H1 (cell line): ENCODE results near the gene ADCY1. TPM values are rescaled to one million over a fixed set of nuclear protein-coding genes. Genes with fewer than 3 reads are reported as not detected.
"Not testable (repeated sequence)": the region's sequence is repeated elsewhere in the genome, so short reads cannot be mapped to it uniquely, and the experiment has no call there.

Experiments
- CTCF ChIA-PET: fragments of 300-600 bp; sonication (Branson Sonifier 250); formaldehyde crosslinking; loops from one replicate; lab custom pipeline; 2021; ENCODE audit not compliant: partially characterized antibody; lab: Charles Lee
- POLR2A ChIA-PET: fragments of 300-600 bp; sonication (Branson Sonifier 250); formaldehyde crosslinking; loops from one replicate; lab custom pipeline; 2021; ENCODE audit warnings: inconsistent platforms; ENCODE audit not compliant: partially characterized antibody; lab: Charles Lee
- DNase-seq, 2 experiments: peaks; one replicate each; pipeline versions ENCODE4 v3.0.0 to v3.0.0-alpha.2; 2010 to 2022; ENCODE audit warnings: low spot score in 2 of 2, low read depth in 1 of 2, mixed read lengths in 1 of 2
- FAIRE-seq: peaks from 2 replicates; lab custom pipeline; 2011; peaks lifted over from hg19 to GRCh38; lab: Jason Lieb, UNC
- H2AFZ ChIP-seq: 2 replicates; pipeline ENCODE4 v1.8.1; 2012; ENCODE audit warnings: low read length, inconsistent platforms
- H2AK5ac ChIP-seq: 2 replicates; pipeline ENCODE4 v1.6.1; 2013; ENCODE audit warnings: low read depth, low read length
- H2BK120ac ChIP-seq: replicated peaks from 2 replicates; pipeline ENCODE3; 2013; ENCODE audit warnings: low read depth, low read length, inconsistent platforms
- H2BK12ac ChIP-seq: 2 replicates; pipeline ENCODE4 v1.6.1; 2013; ENCODE audit warnings: low read depth, low read length
- H2BK15ac ChIP-seq: 2 replicates; pipeline ENCODE4 v1.6.1; 2013; ENCODE audit warnings: low read length
- H2BK20ac ChIP-seq: 2 replicates; pipeline ENCODE4 v1.6.1; 2013; ENCODE audit warnings: low read length
- H2BK5ac ChIP-seq: 2 replicates; pipeline ENCODE4 v1.6.1; 2013; ENCODE audit warnings: low read depth, low read length
- H3K14ac ChIP-seq: 2 replicates; pipeline ENCODE4 v1.6.1; 2013; ENCODE audit warnings: inconsistent platforms; ENCODE audit not compliant: insufficient read length
- H3K18ac ChIP-seq: 2 replicates; pipeline ENCODE4 v1.6.1; 2013; ENCODE audit warnings: low read length; ENCODE audit errors: extremely low read depth
- H3K23ac ChIP-seq: 2 replicates; pipeline ENCODE4 v1.6.1; 2013; ENCODE audit warnings: inconsistent platforms; ENCODE audit not compliant: insufficient read length
- H3K23me2 ChIP-seq: 2 replicates; pipeline ENCODE4 v1.6.1; 2013; ENCODE audit warnings: low read depth, low read length
- H3K27ac ChIP-seq: 2 replicates; pipeline ENCODE4 v1.6.1; 2011; ENCODE audit warnings: low read depth, low read length, inconsistent platforms
- H3K27me3 ChIP-seq, 4 experiments: replicated peaks in 1 of 4; 1 replicate in 1 of 4; 2 replicates in 3 of 4; pipeline versions ENCODE4 v1.6.1 to v1.8.1; 2011 to 2013; ENCODE audit warnings: low read length in 3 of 4, mild to moderate bottlenecking in 3 of 4, inconsistent platforms in 2 of 4, mixed read lengths in 2 of 4, moderate library complexity in 1 of 4; ENCODE audit not compliant: control insufficient read depth in 3 of 4, insufficient read depth in 3 of 4; ENCODE audit errors: extremely low read depth in 1 of 4
- H3K36me3 ChIP-seq, 4 experiments: 2 replicates each; pipeline versions ENCODE4 v1.6.1 to v1.8.1; 2011 to 2013; ENCODE audit warnings: mild to moderate bottlenecking in 4 of 4, low read length in 3 of 4, moderate library complexity in 2 of 4, control low read depth in 1 of 4, inconsistent platforms in 1 of 4; ENCODE audit not compliant: insufficient read depth in 4 of 4, control insufficient read depth in 2 of 4
- H3K4ac ChIP-seq: replicated peaks from 2 replicates; pipeline ENCODE3; 2013; ENCODE audit warnings: low read length, low read depth, mixed read lengths, inconsistent platforms; ENCODE audit not compliant: insufficient read length
- H3K4me1 ChIP-seq, 4 experiments: replicated peaks in 1 of 4; 1 replicate in 1 of 4; 2 replicates in 3 of 4; pipeline versions ENCODE4 v1.6.1 to v1.8.1; 2011 to 2013; ENCODE audit warnings: low read length in 3 of 4, inconsistent platforms in 2 of 4, mixed read lengths in 1 of 4; ENCODE audit not compliant: insufficient read depth in 4 of 4, control insufficient read depth in 3 of 4
- H3K4me2 ChIP-seq, 2 experiments: 2 replicates each; pipeline versions ENCODE4 v1.6.1 to v1.8.1; 2011 to 2013; ENCODE audit warnings: low read depth in 2 of 2, low read length in 2 of 2, control low read depth in 1 of 2, inconsistent platforms in 1 of 2, mild to moderate bottlenecking in 1 of 2; ENCODE audit not compliant: insufficient read depth in 1 of 2
- H3K4me3 ChIP-seq, 4 experiments: fragments of 200-600, 300-600 bp in 1 of 4; sonication (generic), shearing (Covaris generic), sonication (Bioruptor Twin) in 1 of 4; 2 replicates each; pipeline versions ENCODE4 v1.5.1 to v1.8.1; 2011 to 2016; ENCODE audit warnings: low read length in 4 of 4, low read depth in 3 of 4, control low read depth in 2 of 4, inconsistent platforms in 2 of 4, mild to moderate bottlenecking in 2 of 4, mixed read lengths in 1 of 4, moderate library complexity in 1 of 4; ENCODE audit not compliant: insufficient read depth in 2 of 4; ENCODE audit errors: extremely low read depth in 1 of 4
- H3K56ac ChIP-seq: replicated peaks from 2 replicates; pipeline ENCODE3; 2013; ENCODE audit warnings: low read depth, mild to moderate bottlenecking, mixed read lengths, low read length, inconsistent platforms; ENCODE audit not compliant: insufficient read length
- H3K79me1 ChIP-seq: 2 replicates; pipeline ENCODE4 v1.6.1; 2013; ENCODE audit warnings: low read depth, low read length, control low read depth
- H3K79me2 ChIP-seq, 2 experiments: 2 replicates each; pipeline versions ENCODE4 v1.6.1 to v1.8.1; 2012 to 2013; ENCODE audit warnings: low read length in 2 of 2, mild to moderate bottlenecking in 2 of 2, inconsistent platforms in 1 of 2; ENCODE audit not compliant: insufficient read depth in 2 of 2, control insufficient read depth in 1 of 2
- H3K9ac ChIP-seq, 4 experiments: replicated peaks in 1 of 4; 1 replicate in 1 of 4; 2 replicates in 3 of 4; pipeline versions ENCODE4 v1.6.1 to v1.8.1; 2011 to 2013; ENCODE audit warnings: low read depth in 3 of 4, low read length in 3 of 4, control low read depth in 2 of 4, mild to moderate bottlenecking in 2 of 4, moderate library complexity in 2 of 4, inconsistent platforms in 1 of 4; ENCODE audit errors: extremely low read depth in 1 of 4
- H3K9me3 ChIP-seq, 2 experiments: 2 replicates each; pipeline versions ENCODE4 v1.6.1 to v1.8.1; 2012 to 2013; ENCODE audit warnings: mild to moderate bottlenecking in 2 of 2, moderate library complexity in 2 of 2, control low read depth in 1 of 2, inconsistent platforms in 1 of 2, low read depth in 1 of 2, low read length in 1 of 2, mixed read lengths in 1 of 2; ENCODE audit not compliant: insufficient read depth in 2 of 2
- H4K20me1 ChIP-seq, 2 experiments: replicated peaks in 1 of 2; 2 replicates each; pipeline versions ENCODE3 to v1.8.1; 2011 to 2013; ENCODE audit warnings: inconsistent platforms in 2 of 2, low read length in 2 of 2, mild to moderate bottlenecking in 1 of 2; ENCODE audit not compliant: insufficient read depth in 2 of 2, control insufficient read depth in 1 of 2
- H4K5ac ChIP-seq: 2 replicates; pipeline ENCODE4 v1.6.1; 2013; ENCODE audit warnings: low read length, low read depth, mixed read lengths, inconsistent platforms; ENCODE audit not compliant: insufficient read length
- H4K8ac ChIP-seq: 2 replicates; pipeline ENCODE4 v1.8.0; 2013; ENCODE audit warnings: mild to moderate bottlenecking, moderate library complexity, low read length, inconsistent platforms; ENCODE audit not compliant: insufficient read depth; ENCODE audit errors: extremely low read depth
- H4K91ac ChIP-seq: replicated peaks from 2 replicates; pipeline ENCODE3; 2013; ENCODE audit warnings: low read length, mixed read lengths, inconsistent platforms; ENCODE audit not compliant: insufficient read length
- WGBS, 2 experiments: shearing (Covaris generic) in 1 of 2; methylation state at CpG; one replicate each; pipeline versions ENCODE4 v1.1.6 to v1.1.7; 2013 to 2015; ENCODE audit warnings: low lambda C conversion rate in 2 of 2, mixed read lengths in 2 of 2, inconsistent platforms in 1 of 2, low coverage in 1 of 2, missing lambda C conversion rate in 1 of 2; ENCODE audit not compliant: insufficient replicate concordance in 2 of 2, insufficient coverage in 1 of 2, insufficient read length in 1 of 2; ENCODE audit errors: extremely low coverage in 1 of 2, missing lambda C conversion rate in 1 of 2; 5-methylcytosine and 5-hydroxymethylcytosine counted together
- polyA plus RNA-seq, 7 experiments: library from polyadenylated mRNA; depleted of rRNA in 3 of 7; stranded (reverse) in 5 of 7; unstranded in 2 of 7; fragments of >200 nt in 5 of 7; fragments of 200-250 nt in 2 of 7; gene quantifications; 1 replicate in 5 of 7; 2 replicates in 1 of 7; 4 replicates in 1 of 7; pipeline versions ENCODE4 v1.2.1 to v1.2.3, GENCODE V29; 2011 to 2013; ENCODE audit warnings: missing spikeins in 2 of 7, mixed read lengths in 2 of 7
- total RNA-seq: library from RNA; stranded (reverse); fragmentation: NEBNext Ultra II Directional; extraction: Animal tissue kit (Norgen Biotek cat#: 25700); gene quantifications from 2 replicates; pipeline ENCODE4 v1.2.1, GENCODE V29; 2021

ADCY1 gene
- total and polyA plus RNA-seq, 2 of the 8 experiments (the other 6 are each of a cell fraction or from before 2014, with no cell fraction given): 7.9 to 26.9 TPM

- WGBS, 2 experiments: 93% methylated on average over 5 of the region's 5 CpGs; no CpG with 5 or more reads in 1 of the 2 experiments
- H3K14ac ChIP-seq, H3K27ac ChIP-seq, H3K23ac ChIP-seq, H3K4me2 ChIP-seq, H2BK20ac ChIP-seq, H3K9me3 ChIP-seq, H4K91ac ChIP-seq, H3K9ac ChIP-seq, FAIRE-seq, H2AFZ ChIP-seq, CTCF ChIA-PET, H2BK15ac ChIP-seq, H3K27me3 ChIP-seq, H2BK12ac ChIP-seq, H3K79me1 ChIP-seq, H2AK5ac ChIP-seq, H3K79me2 ChIP-seq, H2BK120ac ChIP-seq, H2BK5ac ChIP-seq, H3K4ac ChIP-seq, H3K4me3 ChIP-seq, H3K23me2 ChIP-seq, H3K4me1 ChIP-seq, H3K18ac ChIP-seq, H4K20me1 ChIP-seq, DNase-seq, H3K56ac ChIP-seq, H4K8ac ChIP-seq, H4K5ac ChIP-seq: not testable (repeated sequence)
- POLR2A ChIA-PET: interaction anchor here (1.0 kb wide), 1 partner anchor 10 kb away, joined by 3 read pairs; no protein-coding TSS in a partner anchor
- H3K36me3 ChIP-seq: peaks cover 0 to 18% (median 5%) of the 10 kb centered on the region in 4 experiments; a peak in 4 of 8 replicates
Measured at GRCh38 chr7:45731692-45732443, 157.7 kb downstream of the ADCY1 start.

DNA sequence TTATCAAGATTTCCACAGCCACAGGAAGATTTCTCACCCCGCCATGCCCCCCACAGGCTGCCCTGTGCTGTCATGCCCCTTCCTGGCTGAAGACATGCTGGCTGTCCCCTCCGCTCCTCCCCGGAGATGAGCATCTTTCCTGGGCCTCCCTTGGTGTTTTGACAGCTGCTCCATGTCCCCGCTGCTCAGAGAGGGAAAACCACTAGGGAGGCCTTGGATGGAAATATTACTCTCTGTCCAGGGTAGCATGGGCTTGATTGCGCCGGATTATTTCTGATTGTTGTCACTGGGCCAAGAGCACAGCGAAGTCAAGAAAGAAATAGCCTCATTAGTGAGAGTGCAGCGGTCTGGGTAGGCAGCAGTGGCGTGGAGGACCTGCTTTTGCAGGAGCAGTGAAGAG lies 164.8 kb downstream of the ADCY1 start:
- H2AK5ac ChIP-seq, H3K27me3 ChIP-seq, H3K18ac ChIP-seq, H3K23ac ChIP-seq, H3K9ac ChIP-seq, H3K4me1 ChIP-seq, H2BK12ac ChIP-seq, H2BK120ac ChIP-seq, FAIRE-seq, H3K27ac ChIP-seq, H3K4me2 ChIP-seq, H3K79me2 ChIP-seq, DNase-seq, H4K91ac ChIP-seq, H3K14ac ChIP-seq, H2BK5ac ChIP-seq, H3K79me1 ChIP-seq, POLR2A ChIA-PET, H3K56ac ChIP-seq, H2BK20ac ChIP-seq, H3K36me3 ChIP-seq, H4K20me1 ChIP-seq, H4K8ac ChIP-seq, H3K4ac ChIP-seq, H2BK15ac ChIP-seq, H3K9me3 ChIP-seq, H3K23me2 ChIP-seq, H2AFZ ChIP-seq, CTCF ChIA-PET, H4K5ac ChIP-seq, H3K4me3 ChIP-seq: not testable (repeated sequence)
- 93% methylated on average over 8 of the region's 9 CpGs; no CpG with 5 or more reads in 1 of the 2 experiments for WGBS, 2 experiments
